MM.1S (cell line): ENCODE results near the gene ADRM1.

Source experiments
- CTCF ChIP-seq: fragments of 300-600 bp; sonication (generic); IDR thresholded peaks from 2 replicates; pipeline ENCODE4 v1.5.1; 2016; ENCODE audit warnings: antibody characterized with exemption, low read length, mixed read lengths
- EZH2 ChIP-seq: fragments of 300-600 bp; sonication (generic); optimal IDR thresholded peaks from 2 replicates; pipeline ENCODE3; 2017; ENCODE audit warnings: low read depth, mild to moderate bottlenecking, antibody characterized with exemption, low read length, mixed read lengths
- EZH2phosphoT487 ChIP-seq: fragments of 300-600 bp; sonication (generic); IDR thresholded peaks from 2 replicates; pipeline ENCODE4 v1.6.1; 2018; ENCODE audit warnings: antibody characterized with exemption, low read length

- no peak for TF ChIP-seq CTCF
- no peak for TF ChIP-seq EZH2phosphoT487
- no peak for TF ChIP-seq EZH2
These were observed 15.7 kb upstream of the ADRM1 start for GRCh38 chr20:62287129-62287528.
